Activated CD8-positive, alpha-beta T cell treated with anti-CD3 and anti-CD28 coated beads for 36 hours (primary cell): Measurements from ENCODE around the gene UGT1A6. TPM values are rescaled to one million over a fixed set of nuclear protein-coding genes. Genes with fewer than 3 reads are reported as not detected.
"Not testable (repeated sequence)": the region's sequence is repeated elsewhere in the genome, so short reads cannot be mapped to it uniquely, and the experiment has no call there.

Experiments
- ATAC-seq: fragments of 200-7000 bp; cut with Tn5 transposase; one replicate; pipeline ENCODE4 v1.10.0; 2021; ENCODE audit warnings: mild to moderate bottlenecking, moderate library complexity
- CTCF ChIA-PET: fragments of 350-600 bp; sonication (Branson Sonifier 250); formaldehyde crosslinking; loops from one replicate; lab custom pipeline; 2021; ENCODE audit warnings: antibody characterized with exemption; lab: Charles Lee
- POLR2A ChIA-PET: fragments of 350-600 bp; sonication (Branson Sonifier 250); formaldehyde crosslinking; loops from one replicate; lab custom pipeline; 2021; ENCODE audit warnings: antibody characterized with exemption; lab: Charles Lee
- DNase-seq: peaks from one replicate; pipeline ENCODE4 v3.0.0-alpha.2; 2020
- H3K27ac Mint-ChIP-seq: one replicate; pipeline ENCODE4 v1.8.0; 2021; ENCODE audit warnings: mild to moderate bottlenecking, mixed read lengths
- H3K27me3 Mint-ChIP-seq: one replicate; pipeline ENCODE4 v1.8.0; 2021; ENCODE audit warnings: mixed read lengths
- H3K36me3 Mint-ChIP-seq: one replicate; pipeline ENCODE4 v1.8.0; 2021; ENCODE audit warnings: low read depth, mixed read lengths
- H3K4me1 Mint-ChIP-seq: one replicate; pipeline ENCODE4 v1.8.0; 2021; ENCODE audit warnings: low read depth, mixed read lengths
- H3K4me3 Mint-ChIP-seq: one replicate; pipeline ENCODE4 v1.8.0; 2021; ENCODE audit warnings: mild to moderate bottlenecking, moderate library complexity, mixed read lengths
- H3K9me3 Mint-ChIP-seq: one replicate; pipeline ENCODE4 v1.8.0; 2021; ENCODE audit warnings: mixed read lengths
- intact Hi-C: fragments of 100-400 bp; cut with micrococcal nuclease; formaldehyde crosslinking; loops from one replicate; pipeline ENCODE4 v1.10.0; 2022
- total RNA-seq, 2 experiments: library from RNA; stranded (reverse); gene quantifications; one replicate each; pipeline ENCODE4 v1.2.3, GENCODE V29; 2021
- TF ChIP-seq, protein P1 (sequence below): fragments of 200-600 bp; IDR thresholded peaks from one replicate; pipeline ENCODE4 v1.8.0; 2022; ENCODE audit warnings: antibody characterized with exemption, mild to moderate bottlenecking

The UGT1A6 gene
- total RNA-seq, 2 experiments from 2014 or later: not detected

DNA sequence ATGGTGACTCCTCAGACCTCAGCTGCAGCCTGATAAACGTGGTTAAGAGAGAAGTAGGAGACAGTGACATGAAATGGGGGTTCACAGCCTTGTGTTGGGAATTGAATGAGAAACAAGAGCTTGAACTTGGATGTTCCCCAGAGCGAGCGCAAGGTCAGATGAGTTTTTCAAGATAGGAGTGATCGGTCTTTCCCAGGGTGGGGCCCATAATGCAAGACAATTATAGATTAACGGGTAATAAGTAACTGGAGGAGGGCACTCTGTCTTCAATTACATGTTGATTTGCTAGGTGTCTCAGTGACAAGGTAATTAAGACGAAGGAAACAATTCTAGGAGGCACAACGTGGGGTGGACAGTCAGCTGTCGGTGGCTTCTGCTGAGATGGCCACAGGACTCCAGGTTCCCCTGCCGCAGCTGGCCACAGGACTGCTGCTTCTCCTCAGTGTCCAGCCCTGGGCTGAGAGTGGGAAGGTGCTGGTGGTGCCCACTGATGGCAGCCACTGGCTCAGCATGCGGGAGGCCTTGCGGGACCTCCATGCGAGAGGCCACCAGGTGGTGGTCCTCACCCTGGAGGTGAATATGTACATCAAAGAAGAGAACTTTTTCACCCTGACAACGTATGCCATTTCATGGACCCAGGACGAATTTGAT, 20.0 kb downstream of the UGT1A6 start, which contains the start of gene UGT1A5:
Gene UGT1A5, plus strand, starts transcription at position 297 of the 651 bp plus-strand sequence. Its CDS starts 85 bp downstream, at position 382.
- ATAC-seq: no peak
- TF ChIP-seq, protein P1, sequence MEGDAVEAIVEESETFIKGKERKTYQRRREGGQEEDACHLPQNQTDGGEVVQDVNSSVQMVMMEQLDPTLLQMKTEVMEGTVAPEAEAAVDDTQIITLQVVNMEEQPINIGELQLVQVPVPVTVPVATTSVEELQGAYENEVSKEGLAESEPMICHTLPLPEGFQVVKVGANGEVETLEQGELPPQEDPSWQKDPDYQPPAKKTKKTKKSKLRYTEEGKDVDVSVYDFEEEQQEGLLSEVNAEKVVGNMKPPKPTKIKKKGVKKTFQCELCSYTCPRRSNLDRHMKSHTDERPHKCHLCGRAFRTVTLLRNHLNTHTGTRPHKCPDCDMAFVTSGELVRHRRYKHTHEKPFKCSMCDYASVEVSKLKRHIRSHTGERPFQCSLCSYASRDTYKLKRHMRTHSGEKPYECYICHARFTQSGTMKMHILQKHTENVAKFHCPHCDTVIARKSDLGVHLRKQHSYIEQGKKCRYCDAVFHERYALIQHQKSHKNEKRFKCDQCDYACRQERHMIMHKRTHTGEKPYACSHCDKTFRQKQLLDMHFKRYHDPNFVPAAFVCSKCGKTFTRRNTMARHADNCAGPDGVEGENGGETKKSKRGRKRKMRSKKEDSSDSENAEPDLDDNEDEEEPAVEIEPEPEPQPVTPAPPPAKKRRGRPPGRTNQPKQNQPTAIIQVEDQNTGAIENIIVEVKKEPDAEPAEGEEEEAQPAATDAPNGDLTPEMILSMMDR: no peak
- intact Hi-C loops: no loop called here
- Mint-ChIP-seq H3K9me3 (no peaks in the 10 kb centered on the region), H3K27ac (no peak within 1 kb of the TSS), H3K27me3 (peaks cover 8% of the 10 kb centered on the region), H3K36me3 (no peaks in the 10 kb centered on the region), H3K4me3 (no peak within 1 kb of the TSS), H3K4me1 (peaks cover 9% of the 10 kb centered on the region)
- DNase-seq: no peak
- POLR2A ChIA-PET: no interaction called here
- CTCF ChIA-PET: interaction anchor here (0.8 to 1.3 kb wide), 3 partner anchors 13 to 308 kb away, joined by 3 to 4 read pairs (median 3); no protein-coding TSS in a partner anchor

DNA sequence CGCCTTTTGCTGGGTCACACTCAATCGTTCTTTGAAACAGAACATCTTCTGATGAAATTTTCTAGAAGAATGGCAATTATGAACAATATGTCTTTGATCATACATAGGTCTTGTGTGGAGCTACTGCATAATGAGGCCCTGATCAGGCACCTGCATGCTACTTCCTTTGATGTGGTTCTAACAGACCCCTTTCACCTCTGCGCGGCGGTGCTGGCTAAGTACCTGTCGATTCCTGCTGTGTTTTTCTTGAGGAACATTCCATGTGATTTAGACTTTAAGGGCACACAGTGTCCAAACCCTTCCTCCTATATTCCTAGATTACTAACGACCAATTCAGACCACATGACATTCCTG, 20.5 kb downstream of the UGT1A6 start:
- peak; percentile 4 for DNase-seq

DNA sequence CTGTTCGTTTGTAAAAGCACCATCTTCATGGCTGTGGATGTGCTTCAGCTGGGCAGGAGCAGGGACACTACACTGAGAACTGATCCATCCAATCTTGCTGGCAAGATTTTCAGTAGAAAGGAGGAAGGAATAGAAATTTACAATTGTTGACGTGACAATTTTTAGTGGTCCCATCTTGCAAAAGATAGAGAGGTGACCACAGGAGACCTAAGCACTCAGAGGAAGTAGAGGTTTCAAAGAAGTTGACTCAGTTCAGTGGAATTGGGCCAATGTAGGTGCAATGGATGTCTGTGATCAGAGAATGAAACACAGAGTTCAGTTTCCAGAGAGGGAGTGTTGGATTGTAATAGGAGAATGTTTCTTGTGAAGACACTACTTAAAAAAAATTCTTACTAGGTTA, 21.4 kb downstream of the UGT1A6 start:
- ATAC-seq: no peak
- H3K27me3 Mint-ChIP-seq: peaks cover 13% of the 10 kb centered on the region
- no peaks in the 10 kb centered on the region for H3K36me3 Mint-ChIP-seq
- no peaks in the 10 kb centered on the region for H3K9me3 Mint-ChIP-seq
- H3K4me1 Mint-ChIP-seq: peaks cover 9% of the 10 kb centered on the region
- ChIA-PET CTCF (no interaction called here), POLR2A (no interaction called here)
- H3K4me3 Mint-ChIP-seq: no peak overlapping the region
- intact Hi-C loops: no loop called here
- DNase-seq: no peak
- TF ChIP-seq, protein P1: no peak
- H3K27ac Mint-ChIP-seq: no peak overlapping the region

More for the DNA sequence above, 20.5 kb downstream of the UGT1A6 start:
- POLR2A ChIA-PET: no interaction called here
- H3K36me3 Mint-ChIP-seq: no peaks in the 10 kb centered on the region
- ATAC-seq: no peak
- CTCF ChIA-PET: no interaction called here
- peaks cover 9% of the 10 kb centered on the region for H3K4me1 Mint-ChIP-seq
- H3K27me3 Mint-ChIP-seq: peaks cover 10% of the 10 kb centered on the region
- TF ChIP-seq, protein P1: no peak
- H3K9me3 Mint-ChIP-seq: no peaks in the 10 kb centered on the region
- no peak overlapping the region for H3K4me3 Mint-ChIP-seq
- intact Hi-C loops: no loop called here
- H3K27ac Mint-ChIP-seq: no peak overlapping the region

DNA sequence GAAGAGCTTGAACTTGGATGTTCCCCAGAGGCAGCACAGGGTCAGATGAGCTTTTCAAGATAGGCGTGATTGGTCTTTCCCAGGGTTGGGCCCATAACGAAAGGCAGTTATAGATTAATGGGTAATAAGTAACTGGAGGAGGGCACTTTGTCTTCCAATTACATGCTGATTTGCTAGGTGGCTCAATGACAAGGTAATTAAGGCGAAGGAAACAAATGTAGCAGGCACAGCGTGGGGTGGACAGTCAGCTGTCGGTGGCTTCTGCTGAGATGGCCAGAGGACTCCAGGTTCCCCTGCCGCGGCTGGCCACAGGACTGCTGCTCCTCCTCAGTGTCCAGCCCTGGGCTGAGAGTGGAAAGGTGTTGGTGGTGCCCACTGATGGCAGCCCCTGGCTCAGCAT, 25.9 kb downstream of the UGT1A6 start, which contains the start of gene UGT1A4:
Gene UGT1A4, plus strand, starts transcription at position 185 of the 400 bp plus-strand sequence. Its CDS starts 85 bp downstream, at position 270.
- ChIA-PET CTCF (no interaction called here), POLR2A (no interaction called here)
- intact Hi-C loops: no loop called here
- H3K4me1 Mint-ChIP-seq: peaks cover 6% of the 10 kb centered on the region
- no peak within 1 kb of the TSS for H3K4me3 Mint-ChIP-seq
- no peak within 1 kb of the TSS for H3K27ac Mint-ChIP-seq
- H3K27me3 Mint-ChIP-seq: peaks cover 16% of the 10 kb centered on the region
- H3K36me3 Mint-ChIP-seq: no peaks in the 10 kb centered on the region
- DNase-seq (no peak), ATAC-seq (no peak)
- no peaks in the 10 kb centered on the region for H3K9me3 Mint-ChIP-seq
- TF ChIP-seq, protein P1: no peak

DNA sequence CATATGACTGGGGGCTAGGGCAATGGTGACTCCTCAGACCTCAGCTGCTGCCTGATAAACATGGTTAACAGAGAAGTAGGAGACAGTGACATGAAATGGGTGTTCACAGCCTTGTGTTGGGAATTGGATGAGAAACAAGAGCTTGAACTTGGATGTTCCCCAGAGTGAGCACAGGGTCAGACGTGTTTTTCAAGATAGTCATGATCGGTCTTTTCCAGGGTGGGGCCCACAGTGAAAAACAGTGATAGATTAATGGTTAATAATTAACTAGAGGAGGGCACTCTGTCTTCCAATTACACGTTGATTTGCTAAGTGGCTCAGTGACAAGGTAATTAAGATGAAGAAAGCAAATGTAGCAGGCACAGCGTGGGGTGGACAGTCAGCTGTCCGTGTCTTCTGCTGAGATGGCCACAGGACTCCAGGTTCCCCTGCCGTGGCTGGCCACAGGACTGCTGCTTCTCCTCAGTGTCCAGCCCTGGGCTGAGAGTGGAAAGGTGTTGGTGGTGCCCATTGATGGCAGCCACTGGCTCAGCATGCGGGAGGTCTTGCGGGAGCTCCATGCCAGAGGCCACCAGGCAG, 36.1 kb downstream of the UGT1A6 start, which contains the start of gene UGT1A3:
Gene UGT1A3, plus strand, starts transcription at position 320 of the 579 bp plus-strand sequence. Its CDS starts 85 bp downstream, at position 405.
- intact Hi-C loops: no loop called here
- ATAC-seq (no peak), DNase-seq (no peak)
- no peaks in the 10 kb centered on the region for H3K4me1 Mint-ChIP-seq
- TF ChIP-seq, protein P1: no peak
- no peaks in the 10 kb centered on the region for H3K36me3 Mint-ChIP-seq
- no peak within 1 kb of the TSS for H3K4me3 Mint-ChIP-seq
- no peaks in the 10 kb centered on the region for H3K9me3 Mint-ChIP-seq
- H3K27ac Mint-ChIP-seq: no peak within 1 kb of the TSS
- peaks cover 4% of the 10 kb centered on the region for H3K27me3 Mint-ChIP-seq
- ChIA-PET POLR2A (no interaction called here), CTCF (no interaction called here)

DNA sequence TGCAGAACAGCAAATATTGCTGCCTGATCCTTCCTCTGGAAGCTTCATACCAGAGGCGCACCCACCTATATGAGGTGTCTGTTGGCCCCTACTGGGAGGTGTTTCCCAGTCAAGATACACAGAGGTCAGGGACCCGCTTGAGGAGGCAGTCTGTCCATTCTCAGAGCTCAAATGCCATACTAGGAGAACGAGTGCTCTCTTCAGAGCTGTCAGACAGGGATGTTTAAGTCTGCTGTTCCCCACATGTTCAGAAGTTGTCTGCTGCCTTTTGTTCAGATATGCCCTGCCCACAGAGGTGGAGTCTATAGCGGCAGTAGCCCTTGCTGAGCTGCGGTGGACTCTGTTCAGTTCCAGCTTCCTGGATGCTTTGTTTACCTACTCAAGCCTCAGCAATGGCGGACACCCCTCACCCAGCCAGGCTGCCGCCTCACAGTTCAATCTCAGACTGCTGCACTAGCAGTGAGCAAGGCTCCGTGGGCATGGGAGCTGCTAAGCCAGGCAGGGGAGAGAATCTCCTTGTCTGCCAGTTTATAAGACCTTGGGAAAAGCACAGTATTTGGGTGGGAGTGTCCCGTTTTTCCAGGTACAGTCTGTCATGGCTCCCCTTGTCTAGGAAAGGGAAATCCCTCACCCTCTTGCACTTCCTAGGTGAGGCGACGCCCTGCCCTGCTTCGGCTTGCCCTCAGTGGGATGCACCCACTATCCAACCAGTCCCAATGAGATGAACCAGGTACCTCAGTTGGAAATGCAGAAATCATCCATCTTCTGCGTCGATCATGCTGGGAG, 44.4 kb downstream of the UGT1A6 start:
- POLR2A ChIA-PET, CTCF ChIA-PET, H3K36me3 Mint-ChIP-seq, H3K27ac Mint-ChIP-seq, intact Hi-C loops, H3K4me1 Mint-ChIP-seq, ATAC-seq, H3K9me3 Mint-ChIP-seq, H3K4me3 Mint-ChIP-seq, DNase-seq: not testable (repeated sequence)
- peaks cover 26% of the 10 kb centered on the region for H3K27me3 Mint-ChIP-seq
